HG03196 (cell line): ENCODE measurements around the gene TMEM231.
"Not testable (repeated sequence)": the region's sequence is repeated elsewhere in the genome, so short reads cannot be mapped to it uniquely, and the experiment has no call there.

Experiments
- ATAC-seq: cut with Tn5 transposase; IDR thresholded peaks from one replicate; pipeline ENCODE4 v1.9.1; 2021; ENCODE audit not compliant: unreplicated experiment

The TMEM231 gene

GRCh38 chr16:75555707-75556430 lies at the start of gene TMEM231:
TSS of gene TMEM231 (minus strand) at chr16:75556252. CDS start at chr16:75556209, 43 bp downstream.
- peak; percentile 98 for ATAC-seq

- no peak for ATAC-seq
Observed at GRCh38 chr16:75603241-75603640, 47.2 kb upstream of the TMEM231 start.

- ATAC-seq: no peak
Observed at GRCh38 chr16:75599452-75600277, 43.6 kb upstream of the TMEM231 start.

- ATAC-seq: no peak
Observed at GRCh38 chr16:75593825-75594820, 38.1 kb upstream of the TMEM231 start.

- ATAC-seq: no peak
Observed at GRCh38 chr16:75593308-75593707, 37.3 kb upstream of the TMEM231 start.

- ATAC-seq: not testable (repeated sequence)
Observed at GRCh38 chr16:75591927-75592326, 35.9 kb upstream of the TMEM231 start.

GRCh38 chr16:75590920-75591843 lies 35.1 kb upstream of the TMEM231 start:
- no peak for ATAC-seq

- no peak for ATAC-seq
Observed at GRCh38 chr16:75589306-75589705, 33.3 kb upstream of the TMEM231 start.

GRCh38 chr16:75588716-75589115 lies 32.7 kb upstream of the TMEM231 start:
- ATAC-seq: no peak

GRCh38 chr16:75584108-75584507 lies 28.1 kb upstream of the TMEM231 start:
- ATAC-seq: no peak

- no peak for ATAC-seq
Observed at GRCh38 chr16:75579281-75579834, 23.3 kb upstream of the TMEM231 start.

GRCh38 chr16:75578725-75579124 lies 22.7 kb upstream of the TMEM231 start:
- no peak for ATAC-seq

- no peak for ATAC-seq
Observed at GRCh38 chr16:75578212-75578611, 22.2 kb upstream of the TMEM231 start.

GRCh38 chr16:75576384-75576811 lies 20.3 kb upstream of the TMEM231 start:
- no peak for ATAC-seq

- no peak for ATAC-seq
Observed at GRCh38 chr16:75575958-75576357, 19.9 kb upstream of the TMEM231 start.

- ATAC-seq: no peak
Observed at GRCh38 chr16:75573955-75574354, 17.9 kb upstream of the TMEM231 start.

GRCh38 chr16:75572864-75573542 lies 17.0 kb upstream of the TMEM231 start:
- no peak for ATAC-seq

- no peak for ATAC-seq
Observed at GRCh38 chr16:75570396-75571065, 14.5 kb upstream of the TMEM231 start.
